ENCODE data around the gene QPRT. TPM values are rescaled to one million over a fixed set of nuclear protein-coding genes. Genes with fewer than 3 reads are reported as not detected.
"Not testable (repeated sequence)": the region's sequence is repeated elsewhere in the genome, so short reads cannot be mapped to it uniquely, and the experiment has no call there.

The QPRT gene
- total RNA-seq, 1 donor from 2014 or later = 106 TPM

- Mint-ChIP-seq H3K9me3 (ENCODE audit: low read depth) (no peaks in the 10 kb centered on the region), H3K36me3 (ENCODE audit: insufficient read depth) (peaks cover 4% of the 10 kb centered on the region), H3K4me3 (ENCODE audit: low read depth) (no peak overlapping the region), H3K4me1 (ENCODE audit: low read depth) (peaks cover 6% of the 10 kb centered on the region), H3K27ac (no peak overlapping the region), H3K27me3 (no peaks in the 10 kb centered on the region)
- no peak for DNase-seq (ENCODE audit: low spot score, unreplicated experiment)
- no peak for TF ChIP-seq CTCF (IDR thresholded peaks at IDR 0.05; ENCODE audit: unreplicated experiment)
Measured at GRCh38 chr16:29734786-29735185, 55.8 kb downstream of the QPRT start.

GRCh38 chr16:29736112-29736511 is 57.1 kb downstream of the QPRT start:
- H3K4me3 Mint-ChIP-seq (ENCODE audit: low read depth) = no peak overlapping the region
- H3K27me3 Mint-ChIP-seq = no peaks in the 10 kb centered on the region
- peaks cover 19% of the 10 kb centered on the region for H3K4me1 Mint-ChIP-seq (ENCODE audit: low read depth)
- no peak overlapping the region for H3K27ac Mint-ChIP-seq
- TF ChIP-seq CTCF (IDR thresholded peaks at IDR 0.05; ENCODE audit: unreplicated experiment) = peak; percentile 29
- H3K36me3 Mint-ChIP-seq (ENCODE audit: insufficient read depth) = peaks cover 4% of the 10 kb centered on the region
- DNase-seq (ENCODE audit: low spot score, unreplicated experiment) = no peak
- H3K9me3 Mint-ChIP-seq (ENCODE audit: low read depth) = no peaks in the 10 kb centered on the region

- Mint-ChIP-seq H3K36me3 (ENCODE audit: insufficient read depth) (peaks cover 4% of the 10 kb centered on the region), H3K27me3 (no peaks in the 10 kb centered on the region), H3K4me1 (ENCODE audit: low read depth) (peaks cover 22% of the 10 kb centered on the region), H3K4me3 (ENCODE audit: low read depth) (no peak overlapping the region), H3K9me3 (ENCODE audit: low read depth) (no peaks in the 10 kb centered on the region), H3K27ac (no peak overlapping the region)
- DNase-seq (ENCODE audit: low spot score, unreplicated experiment) = no peak
- TF ChIP-seq CTCF (IDR thresholded peaks at IDR 0.05; ENCODE audit: unreplicated experiment) = no peak
Measured at GRCh38 chr16:29736764-29737163, 57.8 kb downstream of the QPRT start.

GRCh38 chr16:29737713-29738112 is 58.7 kb downstream of the QPRT start:
- no peak overlapping the region for H3K4me3 Mint-ChIP-seq (ENCODE audit: low read depth)

GRCh38 chr16:29738514-29738913 is 59.5 kb downstream of the QPRT start:
- TF ChIP-seq CTCF (IDR thresholded peaks at IDR 0.05; ENCODE audit: unreplicated experiment) = no peak
- peaks cover 3% of the 10 kb centered on the region for H3K36me3 Mint-ChIP-seq (ENCODE audit: insufficient read depth)
- no peak overlapping the region for H3K27ac Mint-ChIP-seq
- H3K4me3 Mint-ChIP-seq (ENCODE audit: low read depth) = no peak overlapping the region
- DNase-seq (ENCODE audit: low spot score, unreplicated experiment) = no peak
- peaks cover 22% of the 10 kb centered on the region for H3K4me1 Mint-ChIP-seq (ENCODE audit: low read depth)
- no peaks in the 10 kb centered on the region for H3K9me3 Mint-ChIP-seq (ENCODE audit: low read depth)
- no peaks in the 10 kb centered on the region for H3K27me3 Mint-ChIP-seq

More at GRCh38 chr16:29737713-29738112, 58.7 kb downstream of the QPRT start:
- Mint-ChIP-seq H3K36me3 (ENCODE audit: insufficient read depth) (peaks cover 3% of the 10 kb centered on the region), H3K9me3 (ENCODE audit: low read depth) (no peaks in the 10 kb centered on the region), H3K27ac (no peak overlapping the region), H3K4me1 (ENCODE audit: low read depth) (peaks cover 22% of the 10 kb centered on the region), H3K27me3 (no peaks in the 10 kb centered on the region)
- DNase-seq (ENCODE audit: low spot score, unreplicated experiment) = no peak
- no peak for TF ChIP-seq CTCF (IDR thresholded peaks at IDR 0.05; ENCODE audit: unreplicated experiment)

- H3K27me3 Mint-ChIP-seq; DNase-seq (ENCODE audit: low spot score, unreplicated experiment); H3K36me3 Mint-ChIP-seq (ENCODE audit: insufficient read depth); H3K4me3 Mint-ChIP-seq (ENCODE audit: low read depth); H3K9me3 Mint-ChIP-seq (ENCODE audit: low read depth); H3K27ac Mint-ChIP-seq: not testable (repeated sequence)
- peaks cover 22% of the 10 kb centered on the region for H3K4me1 Mint-ChIP-seq (ENCODE audit: low read depth)
Measured at GRCh38 chr16:29739927-29740629, 61.1 kb downstream of the QPRT start.

- H3K27ac Mint-ChIP-seq; H3K27me3 Mint-ChIP-seq; H3K9me3 Mint-ChIP-seq (ENCODE audit: low read depth); H3K4me3 Mint-ChIP-seq (ENCODE audit: low read depth); H3K36me3 Mint-ChIP-seq (ENCODE audit: insufficient read depth); DNase-seq (ENCODE audit: low spot score, unreplicated experiment): not testable (repeated sequence)
- H3K4me1 Mint-ChIP-seq (ENCODE audit: low read depth) = peaks cover 22% of the 10 kb centered on the region
Measured at GRCh38 chr16:29740630-29741015, 61.6 kb downstream of the QPRT start.
